NCI-H2196 (cell line): ENCODE data around the gene JMJD4.

Experiments used
- DNase-seq: peaks from one replicate; lab custom pipeline; 2025; ENCODE audit not compliant: unreplicated experiment; lab: John Stamatoyannopoulos, UW

The JMJD4 gene

DNA sequence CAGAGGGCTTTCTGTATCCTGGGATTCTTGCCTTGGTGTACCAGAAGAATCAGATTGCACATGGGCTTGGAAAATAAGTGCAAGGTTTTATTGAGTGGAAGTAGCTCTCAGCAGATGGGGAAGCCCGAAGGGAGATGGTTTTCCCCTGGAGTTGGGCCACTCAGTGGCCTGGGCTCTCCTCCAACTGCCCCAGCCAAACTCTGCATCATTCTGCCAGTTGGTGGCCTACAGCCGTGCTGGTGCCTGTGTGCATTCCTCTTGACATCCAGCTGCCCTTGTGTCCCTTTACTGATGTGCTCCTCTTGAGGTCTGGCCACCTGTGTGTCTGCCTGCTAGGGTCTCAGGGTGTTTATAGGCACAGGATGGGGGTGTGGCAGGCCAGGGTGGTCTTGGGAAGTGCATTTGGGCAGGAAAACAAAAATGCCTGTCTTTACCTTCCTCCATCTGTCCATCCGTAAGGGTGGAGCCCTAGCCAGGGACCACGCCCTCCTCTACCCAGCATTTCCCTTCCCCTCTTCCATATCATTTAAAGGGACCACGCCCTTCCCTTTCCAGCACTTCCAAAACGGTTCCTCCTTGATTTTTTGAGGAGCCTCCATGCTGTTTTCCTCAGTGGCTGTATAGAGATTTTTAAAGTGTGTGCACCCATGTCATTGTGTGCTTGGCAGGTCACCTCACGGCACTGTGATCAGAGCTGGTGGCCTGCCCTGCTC is 19.1 kb upstream of the JMJD4 start:
- peak; percentile 39 for DNase-seq

DNA sequence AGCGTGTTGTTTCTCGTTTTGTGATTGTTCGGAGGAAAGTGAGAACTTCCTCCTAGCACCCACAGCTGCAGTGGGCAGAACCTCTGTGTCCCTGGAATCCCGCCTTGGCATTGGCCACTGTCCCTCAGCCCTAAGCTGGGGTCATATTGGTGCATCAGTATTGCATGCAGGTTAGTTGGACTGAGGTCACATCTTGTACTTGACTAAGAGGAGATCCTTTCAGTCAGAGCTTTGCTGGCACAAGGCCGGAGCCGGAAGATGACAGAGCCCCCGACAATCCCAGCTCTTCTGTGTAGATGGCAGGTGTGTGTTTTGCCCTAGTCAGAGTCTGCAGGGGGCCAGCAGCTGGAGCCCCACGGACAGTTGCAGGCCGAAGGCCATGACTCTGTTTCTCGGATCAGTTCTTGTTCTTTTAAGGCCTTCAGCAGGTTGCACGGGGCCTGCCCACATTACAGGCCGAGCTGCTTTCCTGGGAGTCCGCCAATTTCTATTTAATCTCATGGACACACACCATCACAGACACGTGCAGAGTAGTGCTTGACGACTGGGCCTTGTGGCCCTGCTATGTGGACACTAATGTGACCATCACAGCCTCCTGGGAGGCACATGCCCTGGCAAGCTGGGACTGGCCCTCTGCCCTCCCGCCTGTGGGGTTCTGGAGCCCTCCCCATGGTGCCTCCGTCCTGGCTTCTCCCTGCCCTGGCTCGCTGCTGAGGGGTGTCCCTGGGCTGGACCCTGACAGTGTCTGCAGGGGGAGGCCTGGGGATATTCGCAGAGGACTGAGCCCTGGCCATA is 15.0 kb upstream of the JMJD4 start:
- DNase-seq = no peak

GRCh38 chr1:227749225-227749624 is 14.1 kb upstream of the JMJD4 start:
- no peak for DNase-seq

DNA sequence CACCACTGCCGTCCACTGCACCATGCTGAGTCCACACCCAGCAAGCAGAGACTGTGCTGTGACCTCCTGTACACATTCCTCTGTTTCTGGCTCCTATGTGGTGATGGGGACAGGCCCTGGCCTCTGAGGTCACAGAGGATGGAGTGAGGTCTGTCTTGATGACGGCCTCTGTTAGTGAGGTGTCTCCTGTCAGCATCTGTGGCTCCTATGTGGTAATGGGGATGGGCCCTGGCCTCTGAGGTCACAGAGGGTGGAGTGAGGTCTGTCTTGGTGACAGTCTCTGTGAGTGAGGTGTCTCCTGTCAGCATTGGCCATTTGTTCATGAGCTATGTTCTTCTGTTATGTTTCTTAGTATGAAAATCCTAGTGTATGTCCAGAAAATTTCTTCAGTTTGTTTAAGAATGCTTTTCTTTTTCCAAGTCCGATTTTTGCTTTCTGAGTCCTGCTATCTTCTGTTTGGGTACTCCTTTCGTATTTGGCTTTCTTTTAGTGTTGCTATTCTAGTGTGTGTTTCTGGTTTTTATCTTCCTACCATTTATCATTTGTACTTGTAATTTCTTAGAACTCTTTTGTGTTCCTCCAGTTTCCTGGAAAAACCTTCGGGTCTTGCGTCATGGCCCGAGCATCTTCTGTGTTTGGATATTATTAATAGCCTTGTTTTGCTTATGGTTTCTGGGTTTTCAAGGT is 13.5 kb upstream of the JMJD4 start:
- DNase-seq = no peak

DNA sequence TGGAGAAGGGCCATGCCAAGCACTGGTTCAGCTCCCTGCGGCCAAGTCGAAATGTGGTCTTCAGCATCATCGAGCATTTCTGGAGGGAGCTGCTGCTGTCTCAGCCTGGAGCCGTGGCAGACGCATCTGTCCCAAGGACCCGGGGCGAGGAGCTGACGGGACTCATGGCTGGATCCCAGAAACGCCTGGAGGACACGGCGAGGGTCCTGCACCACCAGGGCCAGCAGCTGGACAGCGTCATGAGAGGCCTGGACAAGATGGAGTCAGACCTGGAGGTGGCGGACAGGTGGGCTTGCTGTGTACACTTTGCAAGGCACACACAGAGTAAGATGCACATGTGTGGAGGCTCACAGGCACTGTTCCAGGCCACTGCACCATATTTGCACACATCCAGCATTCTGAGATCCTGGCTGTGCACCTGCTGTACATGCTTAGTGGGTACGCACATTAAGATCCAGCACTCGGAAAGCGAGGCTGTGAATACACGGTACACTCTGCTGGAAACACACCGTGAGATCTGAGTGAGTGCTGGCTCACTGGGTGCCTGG is 12.9 kb upstream of the JMJD4 start:
- no peak for DNase-seq

GRCh38 chr1:227747382-227747781 is 12.3 kb upstream of the JMJD4 start:
- DNase-seq = no peak

DNA sequence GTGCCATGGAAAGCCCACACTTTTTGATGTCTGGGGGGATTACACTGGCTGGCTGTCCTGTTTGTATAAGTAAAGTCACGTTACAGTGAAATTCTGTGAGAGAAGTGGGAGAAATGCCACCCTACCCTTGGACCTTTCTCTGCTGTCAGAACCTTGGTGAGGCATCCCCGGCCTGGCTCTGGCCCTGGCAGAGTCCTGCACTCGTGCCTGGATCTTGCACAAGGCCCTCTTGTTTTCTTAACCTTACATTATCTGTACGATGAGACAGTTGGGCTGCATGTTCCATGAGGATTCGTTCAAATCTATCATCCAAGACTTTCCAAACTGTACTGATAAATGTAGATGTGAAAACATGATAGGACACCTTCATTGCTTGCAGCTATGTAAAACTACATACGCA is 11.6 kb upstream of the JMJD4 start:
- DNase-seq = no peak

DNA sequence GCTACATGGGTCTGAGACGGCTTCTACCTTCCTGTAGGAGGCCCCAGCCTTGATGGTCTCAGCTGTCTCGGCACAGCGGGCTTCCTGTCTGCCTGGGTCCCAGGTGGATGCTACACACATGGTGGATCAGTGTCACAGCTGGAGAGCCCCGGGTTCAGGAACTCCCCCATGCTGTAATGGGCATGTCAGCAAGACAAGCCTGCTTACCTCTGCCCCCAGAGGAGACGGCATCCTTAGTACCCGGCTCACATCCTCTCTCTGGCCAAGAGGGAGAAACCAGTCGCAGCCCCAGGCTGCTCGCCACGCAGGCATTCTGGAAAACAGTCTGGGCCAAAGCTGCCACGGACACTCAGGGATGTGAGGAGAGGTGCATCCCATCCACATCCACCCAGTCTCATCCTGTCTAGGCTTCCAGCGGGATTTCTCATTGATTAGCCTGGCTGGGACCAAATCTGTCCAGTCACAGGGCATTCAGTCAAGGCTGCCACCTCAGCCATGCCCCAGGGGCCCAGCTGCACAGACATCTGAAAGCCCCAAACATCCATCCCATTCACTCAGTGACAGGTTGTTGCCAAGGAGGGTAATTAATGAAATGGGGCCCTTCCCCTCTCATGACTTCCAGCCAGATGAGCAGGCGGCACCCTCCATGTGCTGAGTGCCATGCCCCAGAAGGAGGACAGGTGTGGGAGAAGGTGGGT is 10.6 kb upstream of the JMJD4 start:
- DNase-seq = no peak

- DNase-seq = no peak
These were observed 9.6 kb upstream of the JMJD4 start for GRCh38 chr1:227744668-227745067.

- DNase-seq = no peak
These were observed 7.9 kb upstream of the JMJD4 start for GRCh38 chr1:227742738-227743715.

DNA sequence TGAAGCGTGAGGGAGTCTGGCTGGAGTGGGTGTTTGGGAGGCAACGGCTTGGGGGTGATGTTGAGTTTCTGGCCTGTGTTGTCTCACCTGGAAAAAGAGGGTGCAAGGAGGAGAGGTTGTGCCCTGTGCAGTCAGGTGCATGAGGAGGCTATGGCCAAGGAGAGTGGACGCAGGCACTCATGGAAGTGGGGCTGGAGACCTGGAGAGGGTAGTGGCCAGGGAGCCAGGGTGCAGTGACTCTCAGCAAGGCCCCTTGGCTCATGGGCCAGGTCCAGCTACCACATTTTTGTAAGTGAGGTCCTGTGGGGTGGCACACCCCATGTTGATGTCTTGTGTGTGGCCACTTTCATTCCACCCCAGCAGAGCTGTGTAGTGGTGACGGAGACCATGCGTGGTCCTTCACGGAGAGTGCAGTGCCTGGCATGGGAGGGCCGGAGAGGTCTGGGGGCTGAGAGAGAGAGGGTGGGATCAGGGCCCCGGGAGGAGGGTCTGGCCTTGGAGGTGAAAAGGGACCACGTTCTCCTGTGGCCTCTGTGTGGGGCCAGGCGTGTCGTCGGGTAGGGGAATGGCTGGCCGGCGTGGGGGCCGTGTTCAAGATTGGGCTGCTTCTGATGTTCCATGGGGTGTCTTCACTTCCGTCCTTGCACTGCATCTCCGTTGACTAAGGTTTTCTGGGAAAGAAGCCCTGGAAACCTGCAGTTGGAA is 6.2 kb upstream of the JMJD4 start:
- DNase-seq = no peak

- no peak for DNase-seq
These were observed 5.4 kb upstream of the JMJD4 start for GRCh38 chr1:227740401-227740960.

- no peak for DNase-seq
These were observed 4.5 kb upstream of the JMJD4 start for GRCh38 chr1:227739636-227740035.

GRCh38 chr1:227738820-227739219 is 3.7 kb upstream of the JMJD4 start:
- DNase-seq = no peak

- DNase-seq = no peak
These were observed 1.8 kb upstream of the JMJD4 start for GRCh38 chr1:227736814-227737432.

GRCh38 chr1:227735539-227736285 is 610 bp upstream of the JMJD4 start:
- DNase-seq = no peak

- DNase-seq = no peak
These were observed 601 bp downstream of the JMJD4 start for GRCh38 chr1:227734546-227734855.
